HTR-8/SVneo (cell line): ENCODE data around the gene CYP46A1.

Source experiments
- DNase-seq: peaks from one replicate; pipeline ENCODE4 v3.0.0; 2011; ENCODE audit warnings: low spot score, mixed read lengths; ENCODE audit not compliant: insufficient read length
- FAIRE-seq: peaks from 2 replicates; lab custom pipeline; 2011; peaks lifted over from hg19 to GRCh38; lab: Jason Lieb, UNC

The CYP46A1 gene

GRCh38 chr14:99671235-99672224 is 12.6 kb upstream of the CYP46A1 start:
- no peak for FAIRE-seq
- DNase-seq = no peak

- FAIRE-seq (no peak), DNase-seq (no peak)
Observed at GRCh38 chr14:99672506-99673304, 11.4 kb upstream of the CYP46A1 start.

- FAIRE-seq = no peak
Observed at GRCh38 chr14:99673305-99674063, 10.6 kb upstream of the CYP46A1 start.

GRCh38 chr14:99674064-99674650 is 9.9 kb upstream of the CYP46A1 start:
- no peak for FAIRE-seq

More at GRCh38 chr14:99673305-99674063, 10.6 kb upstream of the CYP46A1 start:
- DNase-seq = no peak

DNA sequence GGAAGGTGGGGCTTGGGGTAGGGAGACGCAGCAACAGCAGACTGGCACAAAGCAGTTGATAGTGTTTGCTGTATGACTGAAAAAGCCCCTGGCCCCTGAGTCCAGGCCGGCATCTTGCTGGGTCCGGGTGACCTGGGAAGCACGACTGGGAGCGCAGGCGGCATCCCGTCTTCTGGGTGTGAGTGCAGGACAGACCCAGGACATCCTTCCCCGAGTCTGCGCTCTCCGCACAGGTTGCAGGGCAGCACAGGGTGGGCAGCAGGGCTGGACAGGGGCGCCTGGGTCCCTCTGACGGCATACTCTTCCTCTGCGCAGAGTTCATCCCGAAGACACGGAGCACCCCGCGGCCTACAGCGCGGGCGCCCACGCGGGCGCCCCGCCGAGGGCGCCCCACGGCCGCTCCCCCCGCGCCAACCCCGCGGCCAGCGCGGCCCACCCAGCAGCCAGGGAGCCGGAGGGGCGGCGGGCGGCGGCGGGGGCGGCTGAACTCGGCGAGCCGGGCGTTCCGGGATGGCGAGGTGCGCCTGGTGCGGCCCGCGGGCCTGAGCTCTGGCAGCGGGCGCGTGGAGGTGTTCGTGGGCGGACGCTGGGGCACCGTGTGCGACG is 9.2 kb upstream of the CYP46A1 start:
- FAIRE-seq = no peak
- no peak for DNase-seq

More at GRCh38 chr14:99674064-99674650, 9.9 kb upstream of the CYP46A1 start:
- DNase-seq = no peak

- FAIRE-seq = no peak
- DNase-seq = no peak
Observed at GRCh38 chr14:99675382-99675835, 8.7 kb upstream of the CYP46A1 start.

- no peak for FAIRE-seq
Observed at GRCh38 chr14:99675951-99676350, 8.1 kb upstream of the CYP46A1 start.

GRCh38 chr14:99676657-99677056 is 7.4 kb upstream of the CYP46A1 start:
- no peak for DNase-seq
- FAIRE-seq = no peak

More at GRCh38 chr14:99675951-99676350, 8.1 kb upstream of the CYP46A1 start:
- no peak for DNase-seq

DNA sequence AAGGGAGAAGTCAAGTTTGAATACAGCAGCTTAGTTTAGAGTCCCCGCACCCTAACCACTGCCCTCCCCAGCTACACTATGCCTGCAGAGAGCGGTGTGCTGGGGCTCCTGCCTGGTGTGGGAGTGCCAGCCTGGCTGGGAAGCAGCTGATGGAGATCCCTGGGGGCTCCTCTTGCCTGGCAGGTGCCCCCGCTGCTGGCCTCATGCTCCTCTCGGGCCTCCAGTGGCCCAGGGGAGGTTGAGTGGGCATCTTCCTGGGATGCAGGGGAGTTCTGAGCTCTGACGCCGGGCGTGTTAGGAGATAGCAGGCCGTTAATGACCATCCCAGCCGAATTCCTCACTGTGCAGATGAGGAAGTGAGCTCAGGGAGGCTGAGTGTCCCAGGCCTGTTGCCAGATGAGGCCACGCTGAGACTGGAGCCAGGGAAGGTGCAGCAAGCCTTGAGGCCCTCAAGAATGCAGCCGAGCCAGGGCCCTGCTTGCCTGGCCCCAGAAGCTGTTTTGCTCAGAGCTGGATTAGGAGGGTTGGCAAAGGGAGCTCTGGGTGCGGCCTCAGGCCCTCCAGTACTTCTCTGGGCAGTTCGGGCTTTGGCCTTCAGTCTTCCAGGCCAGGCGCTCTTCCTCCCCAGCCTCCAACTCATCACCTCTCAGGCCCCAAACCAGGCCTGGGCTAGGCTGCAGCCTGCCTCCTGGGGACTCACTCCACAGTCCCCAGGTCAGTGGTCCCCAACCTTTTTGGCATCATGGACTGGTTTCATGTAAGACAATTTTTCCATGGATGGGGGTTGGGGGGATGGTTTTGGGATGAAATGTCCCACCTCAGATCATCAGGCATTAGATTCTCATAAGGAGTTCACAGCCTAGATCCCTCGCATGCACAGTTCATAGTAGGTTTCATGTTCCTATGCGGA is 6.6 kb upstream of the CYP46A1 start:
- DNase-seq = no peak
- no peak for FAIRE-seq

DNA sequence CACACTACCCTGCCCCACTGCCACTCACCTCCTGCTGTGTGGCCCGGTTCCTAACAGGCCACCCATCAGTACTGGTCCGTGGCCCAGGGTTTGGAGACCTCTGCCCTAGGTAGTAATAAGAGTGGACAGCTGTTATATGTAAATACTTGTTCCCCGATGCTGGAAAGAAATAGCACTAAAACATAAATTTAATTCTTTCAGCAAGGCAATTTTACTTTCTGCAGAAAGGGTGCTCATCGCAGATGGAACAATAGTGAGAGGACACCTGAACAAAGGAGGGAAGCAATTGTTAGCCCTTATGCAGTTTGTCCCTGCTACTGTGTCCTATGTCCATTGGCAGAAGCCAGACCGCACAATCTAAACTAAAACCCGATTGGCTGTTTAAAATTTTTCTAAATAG is 5.9 kb upstream of the CYP46A1 start:
- no peak for DNase-seq
- no peak for FAIRE-seq

DNA sequence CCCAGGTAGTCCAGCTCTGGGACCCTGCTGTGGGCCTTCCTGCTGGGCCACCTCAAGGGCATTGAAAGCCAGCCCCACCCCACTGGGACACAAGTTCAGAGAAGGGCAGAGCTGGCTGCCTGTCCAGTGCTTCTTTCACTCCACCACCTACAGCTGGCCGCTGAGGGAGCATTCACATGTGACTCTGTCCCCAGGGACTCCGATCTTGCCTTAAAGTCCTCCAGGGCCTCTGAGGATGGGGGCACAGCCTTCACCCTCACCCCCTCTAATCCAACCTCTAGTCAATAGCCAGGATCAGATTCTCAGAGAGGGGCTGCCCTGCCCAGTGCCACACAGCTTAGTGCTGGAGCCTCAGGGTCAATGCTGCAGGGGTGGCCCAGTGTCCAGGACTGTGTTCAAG is 5.0 kb upstream of the CYP46A1 start:
- FAIRE-seq (no peak), DNase-seq (no peak)

DNA sequence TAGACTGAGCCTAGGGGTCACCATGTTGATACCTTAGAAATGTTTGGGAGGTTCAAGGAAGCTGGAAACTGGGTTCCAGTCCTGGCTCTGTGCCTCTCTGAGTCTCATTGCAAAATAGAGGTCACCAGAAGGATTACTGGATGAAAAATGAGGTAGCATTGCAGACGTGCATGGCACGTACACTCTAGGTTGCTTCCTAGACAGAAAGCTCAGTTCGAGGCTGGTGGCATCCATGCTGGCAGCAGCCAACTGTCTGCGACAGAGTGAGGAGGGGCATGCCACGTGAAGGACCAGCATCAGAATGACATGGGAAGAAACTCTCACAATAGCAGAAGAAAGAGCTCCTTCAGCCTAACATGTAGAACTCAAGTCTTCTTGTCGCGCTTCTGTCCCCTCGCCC is 4.6 kb upstream of the CYP46A1 start:
- DNase-seq (no peak), FAIRE-seq (no peak)

GRCh38 chr14:99679996-99680395 is 4.1 kb upstream of the CYP46A1 start:
- DNase-seq = no peak
- FAIRE-seq = no peak

DNA sequence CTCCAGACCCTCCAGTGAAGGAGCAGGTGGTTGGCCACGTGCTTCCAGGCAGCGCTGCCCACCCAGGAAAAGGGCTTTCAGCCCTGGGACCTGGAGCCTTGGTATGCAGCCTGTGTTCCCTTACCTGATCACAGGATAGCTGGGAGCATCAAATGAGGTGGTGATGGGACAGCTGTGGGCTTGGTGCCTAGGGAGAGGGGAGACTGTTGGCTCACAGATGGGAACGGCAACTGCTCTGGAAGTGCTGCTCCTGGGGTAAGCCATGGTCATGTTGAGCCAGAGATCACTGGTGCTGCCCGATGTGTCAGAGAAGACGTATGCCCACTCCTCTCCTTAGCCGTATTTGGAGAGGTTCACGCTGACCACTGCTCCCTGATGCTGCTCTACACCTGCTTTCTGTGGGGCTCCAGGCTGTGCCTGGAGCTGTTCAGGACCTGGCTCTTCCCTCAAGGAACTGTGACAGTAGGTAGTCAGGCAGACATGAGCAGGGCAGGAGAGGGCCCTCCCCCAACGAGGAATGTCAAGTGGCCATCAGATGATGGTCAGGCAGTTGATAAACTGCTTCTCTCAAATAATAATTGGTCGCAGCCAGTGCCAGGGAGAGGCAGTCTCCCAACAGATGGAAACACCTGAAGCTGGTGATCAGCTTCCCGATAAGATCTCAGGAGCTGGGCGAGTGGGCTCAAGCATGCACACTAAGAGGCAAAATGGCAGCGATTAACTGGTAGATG is 2.8 kb upstream of the CYP46A1 start:
- no peak for FAIRE-seq

GRCh38 chr14:99681832-99682148 is 2.3 kb upstream of the CYP46A1 start:
- no peak for DNase-seq
- no peak for FAIRE-seq

More for the DNA sequence above, 2.8 kb upstream of the CYP46A1 start:
- no peak for DNase-seq

DNA sequence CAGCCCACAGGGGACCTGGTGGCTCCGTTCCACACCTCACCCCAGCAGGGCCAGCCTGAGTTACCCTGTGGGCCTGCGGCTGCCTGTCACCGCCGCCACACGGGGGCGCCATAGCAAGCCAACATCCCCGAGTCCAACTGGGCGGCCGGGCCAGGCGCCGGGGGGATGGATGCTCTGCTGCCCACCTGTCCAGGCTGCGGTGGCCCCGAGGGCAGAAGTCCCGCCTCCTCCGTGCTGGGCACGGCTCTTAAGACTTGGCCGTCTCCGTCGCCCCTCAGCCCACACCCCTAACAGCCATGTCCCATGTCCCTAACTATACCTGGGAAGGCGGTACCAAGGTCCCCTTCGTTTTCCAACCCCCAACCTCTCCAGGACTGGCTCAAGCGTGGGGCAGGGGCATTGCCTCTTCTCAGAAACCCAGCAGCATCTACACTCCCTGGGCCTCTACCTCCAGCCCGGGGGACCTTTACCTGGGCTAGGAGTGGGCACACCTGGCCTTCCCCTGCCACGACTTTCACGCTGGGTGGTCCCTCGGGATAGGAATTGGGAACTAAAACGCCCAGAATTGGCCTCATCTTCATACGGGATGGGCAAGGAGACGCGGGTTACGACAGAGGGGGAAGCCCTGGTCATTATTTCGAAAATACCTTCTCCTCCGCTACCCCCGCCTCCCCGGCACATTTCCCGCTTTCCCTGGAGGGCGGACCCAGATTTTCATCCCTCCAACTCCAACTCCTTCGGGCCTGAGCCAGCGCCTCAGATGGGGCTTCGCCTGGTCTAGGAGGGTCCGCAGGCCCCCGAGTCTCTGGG is 1.1 kb upstream of the CYP46A1 start:
- DNase-seq (peak; percentile 88), FAIRE-seq (peak; percentile 98)

DNA sequence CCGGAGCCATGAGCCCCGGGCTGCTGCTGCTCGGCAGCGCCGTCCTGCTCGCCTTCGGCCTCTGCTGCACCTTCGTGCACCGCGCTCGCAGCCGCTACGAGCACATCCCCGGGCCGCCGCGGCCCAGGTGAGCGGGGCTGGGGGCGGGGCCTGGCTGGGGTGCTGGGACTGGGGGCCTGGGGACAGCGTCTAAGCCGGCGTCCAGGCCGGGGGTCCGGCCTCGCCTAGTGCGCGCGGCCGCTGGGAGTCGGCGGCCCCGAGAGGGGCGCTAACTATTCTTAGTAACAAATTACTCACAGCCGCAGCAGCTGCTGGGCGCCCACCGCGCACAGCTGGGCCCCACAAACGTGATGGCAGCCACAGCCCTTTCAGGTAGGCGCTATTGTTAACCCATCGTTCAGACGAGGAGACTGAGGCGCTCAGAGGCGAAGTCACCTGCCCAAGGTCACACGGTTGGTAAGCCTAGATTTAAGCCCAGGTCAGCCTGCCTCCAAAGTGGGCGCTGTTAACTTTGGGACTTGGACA is 374 bp downstream of the CYP46A1 start:
- FAIRE-seq (no peak), DNase-seq (no peak)
